Endothelial cell of umbilical vein (primary cell): ENCODE data around the gene TBC1D19. TPM values are rescaled to one million over a fixed set of nuclear protein-coding genes. Genes with fewer than 3 reads are reported as not detected.

Experiments used
- BruUV-seq: library from RNA; stranded (reverse); fragments of 400-500 nt; replicated peaks from 2 replicates; lab custom pipeline; 2021; lab: Mats Ljungman, UMichigan
- CTCF ChIA-PET: fragments of 300-600, 350-600 bp; sonication (Branson Sonifier 250); formaldehyde crosslinking; loops from one replicate; lab custom pipeline; 2021; ENCODE audit warnings: antibody characterized with exemption, inconsistent platforms; lab: Charles Lee
- POLR2A ChIA-PET: fragments of 300-600, 350-600 bp; sonication (Branson Sonifier 250); formaldehyde crosslinking; loops from one replicate; lab custom pipeline; 2021; ENCODE audit warnings: antibody characterized with exemption, inconsistent platforms; lab: Charles Lee
- DNase-seq: peaks from one replicate; pipeline ENCODE4 v3.0.0-alpha.2; 2011; ENCODE audit warnings: low read depth, low spot score
- FAIRE-seq: peaks from 2 replicates; lab custom pipeline; 2011; peaks lifted over from hg19 to GRCh38; lab: Jason Lieb, UNC
- H2AFZ ChIP-seq: 2 replicates; pipeline ENCODE4 v1.6.0; 2012; ENCODE audit warnings: low read depth, low read length, control low read depth, inconsistent platforms
- H3K27ac ChIP-seq: 2 replicates; pipeline ENCODE4 v1.5.1; 2011; ENCODE audit warnings: low read depth, mild to moderate bottlenecking, control low read depth, low read length, moderate library complexity; ENCODE audit not compliant: insufficient read depth
- H3K27me3 ChIP-seq, 2 experiments: 2 replicates each; pipeline versions ENCODE4 v1.6.0 to v1.6.1; 2011; ENCODE audit warnings: low read length in 2 of 2, mixed read lengths in 1 of 2; ENCODE audit not compliant: control insufficient read depth in 2 of 2, insufficient read depth in 2 of 2
- H3K36me3 ChIP-seq, 2 experiments: 2 replicates in 1 of 2; 3 replicates in 1 of 2; pipeline ENCODE4 v1.5.1; 2011; ENCODE audit warnings: low read length in 2 of 2, mild to moderate bottlenecking in 1 of 2, moderate library complexity in 1 of 2; ENCODE audit not compliant: control insufficient read depth in 2 of 2, insufficient read depth in 2 of 2; ENCODE audit errors: extremely low read depth in 1 of 2
- H3K4me1 ChIP-seq: 3 replicates; pipeline ENCODE4 v1.5.1; 2011; ENCODE audit warnings: mild to moderate bottlenecking, low read length; ENCODE audit not compliant: control insufficient read depth, insufficient read depth; ENCODE audit errors: extremely low read depth
- H3K4me2 ChIP-seq: 2 replicates; pipeline ENCODE4 v1.6.1; 2011; ENCODE audit warnings: low read length, control low read depth, mixed read lengths; ENCODE audit not compliant: insufficient read depth
- H3K4me3 ChIP-seq, 3 experiments: fragments of 200-600 bp in 1 of 3; sonication (generic), shearing (Covaris generic) in 1 of 3; replicated peaks in 1 of 3; 2 replicates each; pipeline ENCODE4 v1.5.1; 2011 to 2016; ENCODE audit warnings: control low read depth in 3 of 3, low read length in 3 of 3, mild to moderate bottlenecking in 2 of 3, inconsistent platforms in 1 of 3, low read depth in 1 of 3, moderate library complexity in 1 of 3; ENCODE audit not compliant: insufficient read depth in 1 of 3
- H3K79me2 ChIP-seq: 2 replicates; pipeline ENCODE4 v1.6.0; 2012; ENCODE audit warnings: low read length, inconsistent platforms; ENCODE audit not compliant: control insufficient read depth, insufficient read depth
- H3K9ac ChIP-seq: replicated peaks from 2 replicates; pipeline ENCODE3; 2011; ENCODE audit warnings: low read length, control low read depth; ENCODE audit not compliant: insufficient read depth; ENCODE audit errors: extremely low read depth
- H3K9me1 ChIP-seq: replicated peaks from 3 replicates; pipeline ENCODE4 v1.6.0; 2011; ENCODE audit warnings: mild to moderate bottlenecking, low read length; ENCODE audit not compliant: control insufficient read depth, insufficient read depth; ENCODE audit errors: extremely low read depth
- H3K9me3 ChIP-seq: replicated peaks from 2 replicates; pipeline ENCODE4 v1.5.1; 2012; ENCODE audit warnings: low read length, inconsistent platforms; ENCODE audit not compliant: control insufficient read depth, insufficient read depth
- H4K20me1 ChIP-seq: replicated peaks from 2 replicates; pipeline ENCODE3; 2011; ENCODE audit warnings: mild to moderate bottlenecking, low read length; ENCODE audit not compliant: control insufficient read depth, insufficient read depth; ENCODE audit errors: extremely low read depth
- EZH2 ChIP-seq: IDR thresholded peaks from 2 replicates; pipeline ENCODE4 v1.6.1; 2012; ENCODE audit warnings: borderline replicate concordance, low read depth, mild to moderate bottlenecking, moderate library complexity, low read length, inconsistent platforms; ENCODE audit not compliant: severe bottlenecking
- FOS ChIP-seq: IDR thresholded peaks from 2 replicates; pipeline ENCODE4 v1.6.1; 2011; ENCODE audit warnings: mild to moderate bottlenecking, low read length, moderate library complexity, borderline replicate concordance; ENCODE audit not compliant: insufficient read depth
- GATA2 ChIP-seq: IDR thresholded peaks from 2 replicates; pipeline ENCODE4 v1.7.0; 2011; ENCODE audit warnings: low read depth, mild to moderate bottlenecking, moderate library complexity, mixed read lengths, low read length; ENCODE audit not compliant: insufficient read length, insufficient read depth
- JUN ChIP-seq: IDR thresholded peaks from 2 replicates; pipeline ENCODE4 v1.6.1; 2011; ENCODE audit warnings: borderline replicate concordance, low read depth; ENCODE audit not compliant: insufficient read length, insufficient read depth
- MYC ChIP-seq: IDR thresholded peaks from one replicate; pipeline ENCODE4 v1.6.1; 2011; ENCODE audit warnings: mild to moderate bottlenecking, low read depth, low read length
- POLR2A ChIP-seq: IDR thresholded peaks from 2 replicates; pipeline ENCODE4 v1.6.1; 2012; ENCODE audit warnings: low read depth, mild to moderate bottlenecking, control low read depth, low read length
- POLR2AphosphoS5 ChIP-seq: IDR thresholded peaks from 2 replicates; pipeline ENCODE4 v1.6.1; 2012; ENCODE audit warnings: low read depth, mild to moderate bottlenecking, control low read depth, low read length, moderate library complexity; ENCODE audit not compliant: insufficient read depth
- dilution Hi-C: fragments of 300-500 bp; cut with MboI; formaldehyde crosslinking; loops from one replicate; pipeline ENCODE4 v1.15.0; 2019; ENCODE audit warnings: low sequenced_read_pairs; ENCODE audit not compliant: extremely low pct_ligation_motif_present
- intact Hi-C: fragments of 100-400 bp; cut with micrococcal nuclease; formaldehyde crosslinking; loops from one replicate; pipeline ENCODE4 v1.10.0; 2022
- polyA plus RNA-seq, 4 experiments: library from polyadenylated mRNA; depleted of rRNA in 3 of 4; stranded (reverse) in 3 of 4; unstranded in 1 of 4; fragments of >200 nt; gene quantifications; 2 replicates each; pipeline versions ENCODE4 v1.2.1 to v1.2.3, GENCODE V29; 2011 to 2012; ENCODE audit warnings: missing spikeins in 1 of 4
- total RNA-seq: library from RNA; stranded (reverse); gene quantifications from 2 replicates; pipeline ENCODE4 v1.2.3, GENCODE V29; 2021
- TF ChIP-seq, protein P1 (sequence below), 2 donors: IDR thresholded peaks; 1 replicate in 1 of 2; 2 replicates in 1 of 2; pipeline ENCODE4 v1.5.1; 2011; ENCODE audit warnings: low read length in 2 of 2, mild to moderate bottlenecking in 2 of 2, moderate library complexity in 2 of 2, control low read depth in 1 of 2, inconsistent platforms in 1 of 2, low read depth in 1 of 2; ENCODE audit not compliant: insufficient read depth in 1 of 2; ENCODE audit errors: extremely low read depth in 1 of 2
- TF ChIP-seq, protein P2 (sequence below): IDR thresholded peaks from 2 replicates; pipeline ENCODE4 v1.6.1; 2011; ENCODE audit not compliant: insufficient read depth, insufficient read length

TBC1D19 gene
- total and polyA plus RNA-seq, 2 donors (not counting 3 experiments of a cell fraction or from before 2014, with no cell fraction given), result 4.4 to 5.9 TPM

DNA sequence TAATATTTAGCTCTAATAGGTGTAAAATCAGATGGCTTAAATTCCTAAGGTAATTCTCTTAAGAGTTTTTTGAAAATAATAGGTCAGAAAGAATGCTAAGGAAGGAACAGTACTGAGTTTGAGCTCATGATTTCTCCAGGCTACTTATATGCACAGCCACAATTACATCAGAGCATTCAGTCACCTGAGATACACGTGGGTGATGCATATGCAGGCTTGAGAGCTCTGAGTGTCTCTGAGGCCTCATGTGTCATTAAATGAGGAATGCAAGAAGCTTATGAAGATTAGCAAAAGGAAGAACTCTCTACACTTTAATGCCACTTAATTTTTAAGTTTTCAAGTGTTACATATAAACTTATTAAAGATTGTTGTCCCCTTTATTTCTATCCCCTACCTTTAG, 152.7 kb downstream of the TBC1D19 start:
- Histone ChIP-seq H3K27ac (no peak overlapping the region), H3K9me1 (no peaks in the 10 kb centered on the region), H3K36me3 (no peaks in the 10 kb centered on the region), H3K4me2 (no peak overlapping the region), H3K9me3 (no peaks in the 10 kb centered on the region), H4K20me1 (no peaks in the 10 kb centered on the region), H3K9ac (no peak overlapping the region), H3K79me2 (no peaks in the 10 kb centered on the region), H3K27me3 (no peaks in the 10 kb centered on the region), H3K4me3 (no peak overlapping the region), H3K4me1 (no peaks in the 10 kb centered on the region), H2AFZ (no peak overlapping the region)
- dilution Hi-C loops, result no loop called here
- ChIA-PET POLR2A (no interaction called here), CTCF (no interaction called here)
- no TSS peak for BruUV-seq
- intact Hi-C loops, result no loop called here
- FAIRE-seq (peak; percentile 38), DNase-seq (no peak)
- TF ChIP-seq MYC, result no peak
- TF ChIP-seq, protein P1, sequence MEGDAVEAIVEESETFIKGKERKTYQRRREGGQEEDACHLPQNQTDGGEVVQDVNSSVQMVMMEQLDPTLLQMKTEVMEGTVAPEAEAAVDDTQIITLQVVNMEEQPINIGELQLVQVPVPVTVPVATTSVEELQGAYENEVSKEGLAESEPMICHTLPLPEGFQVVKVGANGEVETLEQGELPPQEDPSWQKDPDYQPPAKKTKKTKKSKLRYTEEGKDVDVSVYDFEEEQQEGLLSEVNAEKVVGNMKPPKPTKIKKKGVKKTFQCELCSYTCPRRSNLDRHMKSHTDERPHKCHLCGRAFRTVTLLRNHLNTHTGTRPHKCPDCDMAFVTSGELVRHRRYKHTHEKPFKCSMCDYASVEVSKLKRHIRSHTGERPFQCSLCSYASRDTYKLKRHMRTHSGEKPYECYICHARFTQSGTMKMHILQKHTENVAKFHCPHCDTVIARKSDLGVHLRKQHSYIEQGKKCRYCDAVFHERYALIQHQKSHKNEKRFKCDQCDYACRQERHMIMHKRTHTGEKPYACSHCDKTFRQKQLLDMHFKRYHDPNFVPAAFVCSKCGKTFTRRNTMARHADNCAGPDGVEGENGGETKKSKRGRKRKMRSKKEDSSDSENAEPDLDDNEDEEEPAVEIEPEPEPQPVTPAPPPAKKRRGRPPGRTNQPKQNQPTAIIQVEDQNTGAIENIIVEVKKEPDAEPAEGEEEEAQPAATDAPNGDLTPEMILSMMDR (IDR thresholded peaks at IDR 0.05; ENCODE audit: extremely low read depth in 1 of 2, insufficient read depth in 1 of 2, low read depth in 1 of 2, low read length in 2 of 2), result no peak
- TF ChIP-seq GATA2, result no peak

DNA sequence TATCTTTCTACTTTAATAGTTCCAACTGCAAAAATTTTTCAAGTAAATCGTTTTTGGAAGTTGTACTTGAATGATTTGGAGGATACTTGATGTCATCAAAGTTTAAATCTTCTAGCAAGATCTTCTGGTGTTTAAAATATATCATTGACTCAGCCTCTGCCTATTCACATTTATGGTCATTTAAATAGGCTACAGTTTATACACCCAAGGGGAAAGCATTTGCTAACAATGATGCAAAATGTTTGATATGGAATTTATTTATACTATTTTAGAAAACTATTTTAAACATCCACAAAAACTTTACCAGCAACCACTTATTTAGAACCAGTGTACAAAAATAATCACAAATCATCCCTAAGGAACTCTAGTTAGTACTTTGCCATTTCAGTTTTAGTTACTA, 153.5 kb downstream of the TBC1D19 start:
- dilution Hi-C loops, result no loop called here
- BruUV-seq, result no TSS peak
- H3K4me3 ChIP-seq, result no peak overlapping the region
- no peak for TF ChIP-seq EZH2
- TF ChIP-seq POLR2AphosphoS5, result no peak
- TF ChIP-seq POLR2A, result no peak
- TF ChIP-seq, protein P2, sequence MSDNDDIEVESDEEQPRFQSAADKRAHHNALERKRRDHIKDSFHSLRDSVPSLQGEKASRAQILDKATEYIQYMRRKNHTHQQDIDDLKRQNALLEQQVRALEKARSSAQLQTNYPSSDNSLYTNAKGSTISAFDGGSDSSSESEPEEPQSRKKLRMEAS, result no peak
- no peak for TF ChIP-seq JUN
- TF ChIP-seq GATA2, result no peak
- TF ChIP-seq, protein P1 (IDR thresholded peaks at IDR 0.05; ENCODE audit: extremely low read depth in 1 of 2, insufficient read depth in 1 of 2, low read depth in 1 of 2, low read length in 2 of 2), result no peak
- TF ChIP-seq FOS, result no peak
- no peak for TF ChIP-seq MYC
- no peaks in the 10 kb centered on the region for H3K9me1 ChIP-seq
- DNase-seq, result no peak
- H3K4me1 ChIP-seq, result no peaks in the 10 kb centered on the region
- H3K79me2 ChIP-seq, result no peaks in the 10 kb centered on the region
- ChIA-PET POLR2A (no interaction called here), CTCF (no interaction called here)
- H3K9ac ChIP-seq, result no peak overlapping the region
- no peaks in the 10 kb centered on the region for H3K36me3 ChIP-seq
- no peaks in the 10 kb centered on the region for H4K20me1 ChIP-seq
- H3K9me3 ChIP-seq, result no peaks in the 10 kb centered on the region
- no peak overlapping the region for H3K27ac ChIP-seq
- intact Hi-C loops, result no loop called here
- no peak for FAIRE-seq
- H3K27me3 ChIP-seq, result no peaks in the 10 kb centered on the region
- no peak overlapping the region for H2AFZ ChIP-seq
- no peak overlapping the region for H3K4me2 ChIP-seq
